NCI-H1694 treated with DMSO at 0.1 percent for 48 hours (cell line): ENCODE results near the gene RNF222.
A peak's percentile ranks its signal among the peaks of the same experiment; 100 is the strongest.

ENCODE experiments used
- DNase-seq: peaks from one replicate; lab custom pipeline; 2025; lab: John Stamatoyannopoulos, UW

Gene RNF222, protein sequence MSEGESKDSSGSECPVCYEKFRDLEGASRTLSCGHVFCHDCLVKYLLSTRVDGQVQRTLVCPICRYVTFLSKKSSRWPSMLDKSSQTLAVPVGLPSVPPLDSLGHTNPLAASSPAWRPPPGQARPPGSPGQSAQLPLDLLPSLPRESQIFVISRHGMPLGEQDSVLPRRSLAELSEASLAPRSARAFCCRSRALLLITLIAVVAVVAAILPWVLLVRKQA

DNA sequence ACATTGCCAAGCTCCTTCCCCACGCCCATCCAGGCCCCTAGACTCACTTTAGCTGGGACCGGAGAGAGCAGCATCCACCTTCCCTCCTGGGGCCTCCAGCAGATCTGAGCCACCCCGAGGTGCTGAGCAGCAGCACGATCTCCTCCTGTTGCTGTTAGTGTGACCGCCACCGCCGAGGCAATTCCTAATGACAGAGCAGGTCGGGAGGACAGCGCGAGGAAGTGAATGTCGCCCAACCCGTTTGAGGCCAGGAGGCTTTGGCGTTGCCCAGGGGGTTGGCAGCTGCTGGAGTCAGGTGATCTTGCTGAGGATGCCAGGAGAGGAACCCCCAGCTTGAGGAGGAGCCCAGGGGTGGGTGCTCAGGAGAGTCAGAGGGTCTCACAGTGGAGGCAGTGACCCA is at the start of gene RNF222:
Gene RNF222 (minus strand): TSS at position 192 of the 400 bp plus-strand sequence. CDS start 4,366 bp downstream, outside the sequence.
- DNase-seq: no peak

DNA sequence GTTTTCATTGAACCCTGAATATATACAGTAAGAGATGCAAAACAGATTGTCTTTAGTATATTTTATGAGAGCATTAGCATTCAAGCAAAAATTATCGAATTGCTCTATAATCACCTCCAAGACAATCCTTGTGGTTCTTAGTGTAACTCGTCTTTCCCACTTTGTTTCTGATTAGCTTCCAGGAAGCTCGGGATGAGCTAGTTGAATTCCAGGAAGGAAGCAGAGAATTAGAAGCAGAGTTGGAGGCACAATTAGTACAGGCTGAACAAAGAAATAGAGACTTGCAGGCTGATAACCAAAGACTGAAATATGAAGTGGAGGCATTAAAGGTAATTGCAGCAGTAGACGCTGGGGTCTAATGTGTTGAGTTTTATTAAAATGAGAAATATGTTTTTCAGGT is 47.9 kb upstream of the RNF222 start:
- no peak for DNase-seq

DNA sequence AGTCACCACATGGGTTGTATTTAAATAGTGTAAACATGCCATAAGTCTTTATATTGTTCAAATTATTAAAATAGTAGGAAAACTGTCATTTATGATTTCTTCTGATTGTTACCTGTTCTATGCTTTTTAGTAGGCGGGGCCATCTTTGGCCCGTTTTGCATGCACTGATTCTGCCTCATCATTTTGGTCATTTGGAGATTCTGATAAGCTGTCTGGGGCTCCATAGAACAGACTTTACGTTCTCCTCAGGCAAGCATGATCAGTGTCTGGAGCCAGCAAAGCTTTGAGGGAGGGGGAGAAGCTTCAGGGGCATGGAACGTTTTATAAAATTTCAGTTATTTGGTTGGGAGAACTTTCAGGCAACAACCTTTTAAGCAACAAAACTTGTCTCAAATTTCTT is 46.9 kb upstream of the RNF222 start:
- DNase-seq: no peak

DNA sequence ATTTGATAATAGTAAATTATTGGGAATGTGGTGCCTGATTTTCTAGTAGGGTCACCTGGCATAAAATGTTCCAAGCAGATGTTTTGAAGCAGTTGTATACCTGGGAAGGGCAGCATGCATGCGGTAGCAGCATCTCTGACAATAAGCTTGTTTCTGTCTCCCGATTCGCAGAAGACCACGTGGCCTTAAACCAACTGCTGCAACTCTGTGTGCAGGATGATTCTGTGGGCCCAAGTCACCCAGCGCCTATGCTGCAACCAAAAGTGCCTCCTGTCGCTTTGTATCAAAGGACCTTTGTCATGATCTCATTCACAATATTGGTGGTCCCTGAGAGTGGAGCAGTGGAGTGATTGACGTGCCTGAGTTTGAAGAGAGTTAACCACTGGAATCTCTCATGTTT is 46.1 kb upstream of the RNF222 start:
- no peak for DNase-seq

DNA sequence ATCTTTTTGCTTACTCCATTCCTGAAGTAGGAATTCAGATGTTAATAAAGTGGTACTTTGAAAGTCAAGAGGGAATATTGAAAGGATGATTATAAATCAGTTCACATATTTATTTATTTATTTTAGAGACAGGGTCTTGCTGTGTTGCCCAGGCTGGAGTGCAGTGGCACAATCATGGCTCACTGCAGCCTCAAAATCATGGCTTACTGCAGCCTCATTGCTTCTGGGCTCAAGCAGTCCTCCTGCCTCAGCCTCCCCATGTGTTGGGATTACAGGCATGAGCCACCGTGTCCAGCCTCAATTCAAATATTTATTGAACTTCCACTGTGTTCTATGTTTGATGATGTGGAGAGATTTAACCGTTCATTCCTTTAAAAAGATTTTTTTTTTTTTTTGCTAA is 44.7 kb upstream of the RNF222 start:
- no peak for DNase-seq

DNA sequence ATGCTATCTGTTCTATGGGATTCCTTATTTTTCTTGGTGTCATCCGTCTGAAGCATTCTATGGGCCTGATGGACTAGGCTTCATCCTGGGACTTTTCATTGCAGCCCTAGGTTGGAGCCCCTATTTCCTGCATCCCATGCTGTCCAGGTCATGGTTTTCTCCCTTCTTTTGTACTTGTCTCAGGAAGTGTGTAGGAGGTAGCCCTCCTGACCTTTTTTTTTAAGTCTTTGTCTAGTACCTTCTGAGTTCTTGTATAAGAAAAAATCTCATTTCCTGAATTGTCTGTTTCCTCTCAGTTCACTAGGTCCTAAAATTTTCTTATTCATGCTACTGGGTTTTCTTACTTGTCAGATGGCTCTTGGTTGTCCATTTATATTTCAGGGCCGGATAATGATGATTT is 44.1 kb upstream of the RNF222 start:
- DNase-seq: no peak

DNA sequence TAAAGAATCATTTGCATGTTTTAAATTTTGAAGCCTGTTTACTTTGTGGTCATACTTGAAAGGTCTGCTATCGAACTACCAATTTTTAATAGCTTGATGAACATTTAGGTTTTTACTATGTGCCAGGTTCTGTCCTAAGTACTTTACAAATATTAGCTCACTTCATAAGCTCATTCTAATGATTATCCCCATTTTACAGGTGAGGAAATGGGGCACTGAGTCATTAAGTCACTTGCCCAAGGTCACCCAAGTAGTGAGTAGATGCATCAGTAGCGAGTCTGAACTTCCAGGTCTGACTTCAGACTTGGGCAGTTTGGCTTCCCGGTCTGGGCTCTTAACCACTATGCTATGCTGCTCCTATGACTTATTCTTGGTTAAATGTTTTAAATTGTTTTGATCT is 42.1 kb upstream of the RNF222 start:
- DNase-seq: no peak

DNA sequence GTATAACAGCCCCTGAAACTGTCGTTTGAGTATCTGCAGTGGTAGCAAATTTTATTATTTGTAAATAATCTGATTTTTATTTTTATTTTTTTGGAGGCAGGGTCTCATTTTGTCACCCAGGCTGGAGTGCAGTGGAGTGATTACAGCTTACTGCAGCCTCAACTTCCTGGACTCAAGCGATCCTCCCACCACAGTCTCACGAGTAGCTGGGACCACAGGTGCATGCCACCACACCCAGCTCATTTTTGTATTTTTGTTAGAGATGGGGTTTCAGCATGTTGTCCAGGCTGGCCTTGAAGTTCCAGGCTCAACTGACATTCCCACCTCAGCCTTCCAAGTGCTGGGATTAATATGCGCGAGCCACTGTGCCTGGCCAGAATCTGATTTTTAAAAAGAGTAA is 40.8 kb upstream of the RNF222 start:
- DNase-seq: no peak

DNA sequence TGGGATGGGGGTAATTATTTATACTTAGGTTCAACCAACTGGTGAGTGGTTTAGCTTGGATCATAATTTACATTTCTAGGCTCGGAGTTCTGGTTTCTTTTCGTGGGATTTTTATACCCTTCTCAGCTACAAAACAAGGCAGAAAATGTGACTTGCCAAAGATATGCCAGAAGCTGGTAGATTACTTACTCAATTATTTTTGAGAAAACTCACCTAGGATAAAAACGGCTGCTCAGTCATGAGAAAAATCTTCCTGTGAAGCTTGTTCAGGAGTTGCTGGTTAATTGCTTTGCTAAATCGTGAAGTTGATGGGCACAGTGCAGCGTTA is 39.2 kb upstream of the RNF222 start:
- DNase-seq: no peak

DNA sequence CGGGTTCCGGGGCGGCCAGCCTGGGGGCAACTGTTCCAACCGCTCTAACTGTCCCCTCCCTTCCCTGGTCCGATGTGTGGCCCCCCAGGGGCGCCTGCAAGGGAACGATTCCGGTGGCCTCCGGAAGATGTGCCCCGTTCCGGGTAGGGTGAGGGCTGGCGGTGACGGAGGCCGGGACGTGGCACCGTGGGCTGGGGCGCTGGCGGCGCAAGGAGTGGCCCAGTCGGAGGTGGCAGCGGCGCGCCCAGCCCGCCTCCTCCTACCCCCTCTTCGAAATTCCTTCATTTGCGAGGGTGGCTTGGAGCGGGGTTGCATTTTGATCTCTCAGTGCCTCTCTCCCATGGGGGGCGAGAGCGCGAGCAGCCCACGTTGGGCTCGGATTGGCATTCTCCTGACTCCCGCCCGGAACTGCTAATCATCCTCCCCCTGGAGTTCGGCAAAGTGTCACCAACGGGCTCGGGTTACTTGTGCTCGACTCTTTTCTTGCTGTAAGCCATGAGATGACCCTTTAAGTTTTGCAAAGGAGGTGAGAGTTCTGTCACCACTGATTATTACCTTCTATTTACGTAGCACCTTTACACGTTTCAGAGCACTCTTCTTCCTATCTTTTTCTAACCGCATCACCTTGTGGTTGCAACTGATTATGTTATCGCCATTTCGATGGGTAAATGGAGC is 38.7 kb upstream of the RNF222 start:
- DNase-seq: peak; percentile 27

DNA sequence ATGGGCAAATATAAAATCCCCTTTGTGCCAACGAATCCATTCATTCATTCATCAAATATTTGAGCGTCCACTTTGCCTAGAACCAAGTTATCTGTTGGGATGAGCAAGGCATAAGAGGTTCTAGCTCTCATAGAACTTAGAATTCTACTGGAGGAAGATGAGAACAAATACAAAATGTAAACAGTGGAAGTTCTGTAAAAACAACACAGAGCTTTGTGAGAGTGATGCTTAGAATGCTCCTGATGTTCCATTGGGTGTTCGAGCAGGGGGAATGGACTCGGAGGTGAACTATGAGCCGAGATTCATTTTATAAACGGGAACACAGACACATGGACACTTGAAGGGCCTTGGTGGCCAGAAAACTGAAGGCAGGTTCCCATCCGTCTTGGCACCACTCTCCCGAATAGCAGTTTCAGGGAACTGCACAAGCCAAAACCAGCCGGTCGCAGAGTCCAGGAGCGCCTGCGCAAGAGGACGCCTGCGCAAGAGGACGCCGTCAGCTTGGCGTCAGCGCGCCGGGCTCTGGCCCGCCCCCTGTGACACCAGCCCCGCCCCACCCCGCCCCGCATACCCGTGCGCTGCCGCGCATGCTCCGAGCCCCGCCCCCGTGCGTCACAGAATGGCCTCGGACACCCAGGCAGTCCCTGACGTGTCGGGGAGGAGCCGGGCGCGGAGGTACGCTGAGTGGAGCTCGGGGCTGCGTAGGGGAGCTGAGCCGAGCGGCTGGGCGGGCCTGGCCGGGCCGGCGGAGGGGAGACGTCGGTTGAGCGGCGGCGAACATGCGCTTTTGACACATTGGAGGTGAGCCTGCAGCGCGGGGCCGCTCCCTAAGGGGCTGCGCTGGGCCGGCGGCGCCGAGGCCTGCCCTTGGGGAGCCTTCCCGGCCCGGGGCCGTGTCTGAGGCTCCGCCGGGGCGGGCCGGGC is 37.9 kb upstream of the RNF222 start, which contains the start of gene NDEL1:
Gene NDEL1 (plus strand): TSS at position 640 of the 924 bp plus-strand sequence. CDS start 8,388 bp downstream, outside the sequence.
- peak; percentile 99 for DNase-seq

DNA sequence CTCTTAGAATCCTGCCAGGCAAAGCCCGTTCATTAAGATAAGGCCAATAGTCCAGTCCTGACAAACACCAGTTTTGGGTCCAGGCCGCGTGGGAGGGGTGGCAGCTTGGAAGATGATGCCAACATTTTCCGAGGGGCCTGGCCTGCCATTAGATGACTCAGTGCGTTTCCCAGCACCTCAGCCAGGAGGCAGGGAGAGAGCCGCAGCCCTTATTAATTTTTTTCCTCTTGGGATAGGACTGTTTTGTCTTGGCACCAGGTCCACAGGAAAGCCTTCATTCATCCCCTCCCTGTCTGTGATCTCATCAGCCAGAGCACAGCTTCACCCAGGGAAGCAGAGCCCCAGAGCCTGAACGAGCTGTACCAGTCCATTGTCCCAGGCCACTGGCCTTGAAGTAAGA is 33.3 kb upstream of the RNF222 start:
- DNase-seq: no peak

DNA sequence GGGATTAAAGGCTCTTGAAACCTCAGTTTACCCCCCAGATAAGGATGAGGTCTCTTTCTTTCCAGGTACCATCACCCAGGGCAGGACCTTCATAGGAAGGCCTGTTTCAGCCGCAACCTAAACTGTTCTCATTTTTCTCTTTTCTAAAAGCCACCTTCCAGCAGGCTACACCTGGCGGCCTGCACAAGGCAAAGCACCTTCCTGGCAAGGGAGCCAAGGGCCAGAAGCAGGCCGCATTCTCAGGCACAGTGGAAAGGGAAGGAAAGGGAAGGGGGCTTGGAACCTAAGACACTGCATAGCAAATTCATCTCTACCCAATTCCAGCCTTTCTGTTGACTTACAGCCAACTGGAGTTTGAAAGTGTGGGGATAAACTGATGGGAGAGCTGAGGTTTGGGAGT is 29.2 kb upstream of the RNF222 start:
- no peak for DNase-seq

DNA sequence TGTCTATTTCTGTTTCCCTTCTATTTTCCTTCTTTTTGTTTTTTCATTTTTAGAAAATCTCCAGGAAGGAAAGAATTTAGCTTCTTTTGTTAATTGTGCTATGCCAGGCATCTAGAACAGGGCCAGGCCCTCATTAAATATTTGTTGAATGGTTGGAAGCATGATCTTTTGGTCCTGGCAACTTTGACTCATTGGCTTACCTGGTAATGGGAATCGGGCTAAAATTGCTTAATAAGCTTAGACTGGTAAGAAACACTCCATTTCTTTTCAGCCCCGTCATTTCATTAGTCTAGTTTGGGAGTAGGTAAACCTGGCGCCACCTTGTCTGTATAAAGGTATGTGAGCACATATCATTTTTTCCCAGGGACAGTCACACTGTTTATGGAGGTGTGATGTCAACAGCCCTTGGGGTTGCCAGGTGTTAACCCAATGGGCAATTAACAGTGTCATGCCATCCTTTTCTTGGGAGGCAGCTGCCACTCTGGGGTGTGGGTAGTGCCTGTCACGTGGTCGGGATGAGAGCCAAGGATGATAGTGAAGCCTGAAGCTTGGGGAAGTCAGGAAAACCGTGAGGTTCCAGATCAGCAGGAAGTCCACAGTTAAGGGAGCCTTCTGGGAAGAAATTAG is 28.6 kb upstream of the RNF222 start:
- DNase-seq: no peak

DNA sequence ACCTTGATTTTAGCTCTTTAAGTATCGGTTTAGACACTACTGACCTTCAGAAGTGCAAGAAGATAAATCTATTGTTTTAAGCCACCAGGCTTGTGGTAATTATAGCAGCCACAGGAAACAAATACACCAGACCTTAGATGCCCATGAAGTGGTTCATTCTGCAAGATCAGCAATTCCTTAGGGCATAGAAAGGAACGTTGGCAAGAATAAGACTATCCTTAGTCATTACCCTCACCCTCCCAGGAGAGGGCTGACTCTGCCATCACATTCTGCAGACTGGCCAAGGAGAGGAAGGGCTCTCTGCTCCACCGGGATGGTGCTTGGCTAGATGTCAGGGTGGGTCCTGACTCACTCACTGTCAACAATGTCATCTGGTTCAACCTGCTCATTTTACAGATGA is 23.9 kb upstream of the RNF222 start:
- no peak for DNase-seq

DNA sequence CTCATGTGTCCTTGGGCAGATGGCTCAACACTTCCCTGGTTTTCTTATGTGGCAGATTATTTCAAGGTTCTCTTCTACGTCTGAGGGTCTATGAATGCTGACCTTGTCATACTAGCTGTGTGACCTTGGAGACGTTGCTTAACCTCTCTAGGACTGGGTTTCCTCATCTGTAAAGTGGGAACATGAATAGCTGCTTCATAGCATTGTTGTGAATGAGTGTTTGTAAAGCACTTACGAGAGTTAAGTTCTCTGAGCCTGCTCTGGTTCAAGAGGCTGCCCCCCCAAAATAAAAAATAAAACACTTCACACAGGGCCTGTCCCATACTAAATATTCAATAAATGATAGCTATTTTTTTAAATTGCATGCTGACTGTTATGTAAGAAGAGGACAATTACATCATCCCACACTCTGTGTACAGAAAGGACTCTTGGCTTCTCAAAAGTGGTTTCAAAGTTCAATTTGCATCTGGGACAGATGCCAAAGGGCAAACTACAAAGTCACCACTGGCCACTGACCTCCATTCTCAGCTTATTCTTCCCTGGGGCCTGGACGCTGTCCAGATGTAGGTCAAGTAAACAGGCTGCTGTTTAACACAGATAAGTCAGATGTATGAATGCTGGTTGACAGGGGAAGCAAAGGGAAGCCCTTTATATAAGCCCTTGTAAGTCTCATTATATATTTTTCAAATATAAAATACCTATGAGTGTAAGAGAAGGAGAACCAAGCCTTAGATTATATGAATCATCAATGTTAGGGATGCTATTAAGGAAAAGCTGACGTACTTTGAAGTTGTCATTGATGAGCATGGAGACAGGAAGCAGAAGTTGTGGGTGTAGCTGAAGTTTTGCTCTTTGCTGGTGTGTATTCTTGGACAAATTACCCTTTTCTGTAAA is 22.7 kb upstream of the RNF222 start:
- DNase-seq: no peak

DNA sequence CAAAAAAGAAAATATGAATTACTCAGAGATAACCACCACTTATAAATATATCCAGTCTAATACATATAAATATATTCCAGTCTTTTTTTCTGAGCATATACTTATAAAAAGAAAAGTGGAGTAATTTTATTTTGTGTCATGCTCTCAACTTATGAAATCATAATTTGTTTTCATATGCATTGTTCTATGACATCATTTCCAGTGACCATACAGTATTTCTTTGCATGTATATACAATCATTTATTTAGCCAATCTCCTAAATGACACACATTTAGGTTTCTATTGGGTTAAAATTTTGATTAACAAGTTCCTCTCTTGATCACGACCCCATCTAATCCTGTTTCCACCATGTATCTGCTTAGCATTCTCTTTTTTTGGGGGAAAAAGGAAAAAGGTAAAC is 21.7 kb upstream of the RNF222 start:
- no peak for DNase-seq

DNA sequence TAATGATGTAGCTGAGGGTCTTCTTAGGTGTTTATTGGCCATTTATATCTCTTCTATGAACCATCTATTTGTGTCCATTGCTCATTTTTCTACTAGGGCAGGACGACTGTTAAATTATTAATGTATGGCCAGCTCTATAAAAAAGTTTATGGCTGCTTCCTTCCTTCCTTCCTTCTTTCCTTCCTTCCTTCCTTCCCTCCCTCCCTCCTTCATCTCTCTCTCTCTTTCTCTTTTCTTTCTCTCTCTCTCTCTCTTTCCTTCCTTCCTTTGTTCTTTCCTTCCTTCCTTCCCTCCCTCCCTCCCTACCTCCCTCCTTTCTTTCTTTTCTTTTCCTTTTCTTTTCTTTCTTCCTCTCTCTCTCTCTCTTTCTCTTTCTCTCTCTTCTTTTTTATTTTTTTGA is 20.8 kb upstream of the RNF222 start:
- no peak for DNase-seq

DNA sequence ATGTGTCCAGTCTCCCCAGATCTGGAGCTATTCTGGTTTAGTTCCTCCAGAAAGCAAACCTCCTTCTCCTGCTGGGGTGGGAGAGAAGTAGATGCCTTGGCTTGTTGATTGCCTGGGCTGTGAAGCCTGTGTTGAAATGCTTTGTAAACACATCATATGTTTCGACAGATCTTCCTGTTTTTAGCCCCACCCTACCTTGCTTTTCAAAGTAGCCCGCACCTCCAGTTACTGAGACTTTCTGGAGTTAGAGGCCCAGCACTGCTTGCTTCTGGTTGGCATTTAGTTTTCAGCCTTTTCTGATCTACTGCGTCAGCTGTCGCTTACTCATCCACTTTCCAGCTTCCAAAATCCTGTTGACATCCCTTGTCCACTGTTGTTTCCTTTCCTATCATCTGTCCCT is 20.2 kb upstream of the RNF222 start:
- DNase-seq: no peak

DNA sequence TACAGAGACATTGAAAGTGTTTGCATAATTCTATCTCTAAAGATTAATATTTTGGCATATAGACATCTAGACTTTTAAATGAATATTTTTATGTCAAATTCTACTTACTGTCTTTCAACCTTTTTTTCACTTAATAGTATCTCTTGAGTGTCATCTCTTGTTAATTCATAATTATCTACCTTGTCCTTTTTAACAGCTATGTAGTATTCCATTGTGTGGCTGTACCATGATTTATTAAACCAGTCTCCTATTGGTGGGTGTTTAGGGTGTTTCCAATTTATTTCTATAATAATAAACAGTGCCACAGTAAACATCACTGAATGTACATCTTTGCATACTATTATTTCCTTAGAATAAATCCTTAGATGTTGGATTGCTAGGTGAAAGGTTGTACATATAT is 16.3 kb upstream of the RNF222 start:
- no peak for DNase-seq

DNA sequence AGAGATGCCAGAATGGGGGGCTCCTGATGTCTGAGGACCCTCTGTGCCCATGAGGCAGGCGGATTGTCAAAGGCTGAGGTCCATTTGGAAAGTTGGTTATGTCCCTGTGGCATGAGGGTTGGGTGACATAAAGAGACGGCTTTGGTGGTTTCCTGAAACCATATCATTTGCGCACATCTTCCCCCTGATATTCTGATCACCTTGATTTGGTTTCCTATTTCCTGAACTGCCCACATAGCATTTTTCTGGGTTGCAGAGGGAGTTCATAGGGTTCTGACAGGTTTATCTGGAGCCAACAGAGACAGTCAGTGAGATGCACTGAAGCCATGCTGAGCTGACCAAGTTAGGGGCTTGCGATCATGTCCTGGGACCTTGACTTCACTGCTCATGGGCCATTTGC is 15.7 kb upstream of the RNF222 start:
- DNase-seq: no peak

DNA sequence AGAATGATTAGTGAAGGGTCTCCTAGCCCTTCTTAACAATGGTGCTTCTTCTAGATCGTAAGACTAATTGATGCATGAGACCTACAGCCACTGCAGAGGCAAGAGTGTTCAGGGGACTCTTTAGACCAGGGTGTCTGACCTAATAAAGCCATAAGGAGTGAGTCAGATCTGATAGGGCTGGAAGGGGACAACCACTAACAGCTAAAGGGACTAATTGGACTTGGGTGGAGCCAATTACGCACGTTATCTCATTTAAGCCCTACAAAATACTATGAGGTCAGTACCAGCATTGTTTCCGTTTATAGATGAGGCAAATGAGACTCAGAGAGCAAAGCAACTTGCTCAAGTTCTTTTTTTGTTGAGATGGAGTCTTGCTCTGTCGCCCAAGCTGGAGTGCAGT is 14.5 kb upstream of the RNF222 start:
- no peak for DNase-seq
